ENCODE data around the gene IL23R. TPM values are rescaled to one million over a fixed set of nuclear protein-coding genes. Genes with fewer than 3 reads are reported as not detected.
A peak's percentile ranks its signal among the peaks of the same experiment; 100 is the strongest.

IL23R gene
- total RNA-seq, 2 experiments from 2014 or later, result 0.23 TPM; not detected in 1

- no TSS peak for BruUV-seq (replicated peaks)
- H3K4me1 ChIP-seq (ENCODE audit: insufficient read depth, low read length, poor library complexity, severe bottlenecking), result peaks cover 8% of the 10 kb centered on the region
- H4K20me1 ChIP-seq (ENCODE audit: insufficient read depth, low read length), result no peaks in the 10 kb centered on the region
- no peak for DNase-seq (ENCODE audit: low spot score)
- H3K4me2 ChIP-seq (ENCODE audit: low read length), result no peak overlapping the region
- ChIA-PET CTCF (ENCODE audit: unreplicated experiment) (no interaction called here), POLR2A (interaction anchor here (1.0 kb wide), 1 partner anchor 23 kb away, joined by 3 read pairs; no protein-coding TSS in a partner anchor)
- H3K9me2 ChIP-seq (ENCODE audit: insufficient read depth, low read length), result no peaks in the 10 kb centered on the region
- H3K36me3 ChIP-seq (ENCODE audit: insufficient read depth, low read length), result no peaks in the 10 kb centered on the region
- intact Hi-C loops (cut with micrococcal nuclease; ENCODE audit: unreplicated experiment), result no loop called here
- H3K79me2 ChIP-seq (ENCODE audit: insufficient read depth, low read depth, low read length), result no peaks in the 10 kb centered on the region
- no peak overlapping the region for H3K4me3 ChIP-seq (ENCODE audit: low read depth, low read length, poor library complexity, severe bottlenecking)
- TF ChIP-seq EZH2phosphoT487 (IDR thresholded peaks at IDR 0.05; ENCODE audit: borderline replicate concordance, low read depth, low read length) (no peak), CTCF (conservative IDR thresholded peaks at IDR 0.05; ENCODE audit: low read length) (no peak)
- H2AFZ ChIP-seq (ENCODE audit: low read length), result no peak overlapping the region
- H3K27ac ChIP-seq (ENCODE audit: low read depth, low read length, poor library complexity, severe bottlenecking), result no peak overlapping the region
- H3K9me3 ChIP-seq (ENCODE audit: low read length), result no peaks in the 10 kb centered on the region
Measured at GRCh38 chr1:67120855-67121619, 45.2 kb upstream of the IL23R start.

- TF ChIP-seq CTCF (conservative IDR thresholded peaks at IDR 0.05; ENCODE audit: low read length), result no peak
- no peak for TF ChIP-seq EZH2phosphoT487 (IDR thresholded peaks at IDR 0.05; ENCODE audit: borderline replicate concordance, low read depth, low read length)
- Histone ChIP-seq H3K79me2 (ENCODE audit: insufficient read depth, low read depth, low read length) (no peaks in the 10 kb centered on the region), H3K9me2 (ENCODE audit: insufficient read depth, low read length) (no peaks in the 10 kb centered on the region), H3K27ac (ENCODE audit: low read depth, low read length, poor library complexity, severe bottlenecking) (no peak overlapping the region), H2AFZ (ENCODE audit: low read length) (no peak overlapping the region), H3K36me3 (ENCODE audit: insufficient read depth, low read length) (no peaks in the 10 kb centered on the region), H4K20me1 (ENCODE audit: insufficient read depth, low read length) (no peaks in the 10 kb centered on the region), H3K4me1 (ENCODE audit: insufficient read depth, low read length, poor library complexity, severe bottlenecking) (no peaks in the 10 kb centered on the region), H3K9me3 (ENCODE audit: low read length) (no peaks in the 10 kb centered on the region), H3K4me3 (ENCODE audit: low read depth, low read length, poor library complexity, severe bottlenecking) (no peak overlapping the region), H3K4me2 (ENCODE audit: low read length) (no peak overlapping the region)
- no TSS peak for BruUV-seq (replicated peaks)
- DNase-seq (ENCODE audit: low spot score), result no peak
- POLR2A ChIA-PET, result interaction anchor here (0.9 to 1.8 kb wide), 3 partner anchors 9 to 246 kb away, joined by 3 to 8 read pairs (median 3); no protein-coding TSS in a partner anchor
- CTCF ChIA-PET (ENCODE audit: unreplicated experiment), result no interaction called here
- intact Hi-C loops (cut with micrococcal nuclease; ENCODE audit: unreplicated experiment), result no loop called here
Measured at GRCh38 chr1:67124455-67124854, 41.8 kb upstream of the IL23R start.

GRCh38 chr1:67126111-67126746, 40.0 kb upstream of the IL23R start:
- POLR2A ChIA-PET, result interaction anchor here (0.7 to 1.6 kb wide), 6 partner anchors 10 to 328 kb away, joined by 3 to 7 read pairs (median 3); no protein-coding TSS in a partner anchor
- intact Hi-C loops (cut with micrococcal nuclease; ENCODE audit: unreplicated experiment), result no loop called here
- BruUV-seq (replicated peaks), result no TSS peak
- no peaks in the 10 kb centered on the region for H3K9me2 ChIP-seq (ENCODE audit: insufficient read depth, low read length)
- no peaks in the 10 kb centered on the region for H3K4me1 ChIP-seq (ENCODE audit: insufficient read depth, low read length, poor library complexity, severe bottlenecking)
- CTCF ChIA-PET (ENCODE audit: unreplicated experiment), result no interaction called here
- H3K9me3 ChIP-seq (ENCODE audit: low read length), result no peaks in the 10 kb centered on the region
- H3K27ac ChIP-seq (ENCODE audit: low read depth, low read length, poor library complexity, severe bottlenecking), result no peak overlapping the region
- H2AFZ ChIP-seq (ENCODE audit: low read length), result no peak overlapping the region
- H3K4me2 ChIP-seq (ENCODE audit: low read length), result no peak overlapping the region
- no peaks in the 10 kb centered on the region for H3K36me3 ChIP-seq (ENCODE audit: insufficient read depth, low read length)
- H4K20me1 ChIP-seq (ENCODE audit: insufficient read depth, low read length), result no peaks in the 10 kb centered on the region
- no peak overlapping the region for H3K4me3 ChIP-seq (ENCODE audit: low read depth, low read length, poor library complexity, severe bottlenecking)
- no peaks in the 10 kb centered on the region for H3K79me2 ChIP-seq (ENCODE audit: insufficient read depth, low read depth, low read length)
- peak; percentile 36; the same call in 1 of the 2 replicates for TF ChIP-seq CTCF (conservative IDR thresholded peaks at IDR 0.05; ENCODE audit: low read length)
- TF ChIP-seq EZH2phosphoT487 (IDR thresholded peaks at IDR 0.05; ENCODE audit: borderline replicate concordance, low read depth, low read length), result no peak
- DNase-seq (ENCODE audit: low spot score), result no peak

Data from OCI-LY7 (cell line).